Spinal cord (tissue), 10 donors: ENCODE results near the gene LRRC14B. TPM values are rescaled to one million over a fixed set of nuclear protein-coding genes. Genes with fewer than 3 reads are reported as not detected.
A peak's percentile ranks its signal among the peaks of the same experiment; 100 is the strongest.
"Not testable (repeated sequence)": the region's sequence is repeated elsewhere in the genome, so short reads cannot be mapped to it uniquely, and the experiment has no call there.

Experiments
- DNase-seq, 6 donors: peaks; one replicate each; pipeline versions ENCODE4 v3.0.0 to v3.0.0-alpha.2; 2013 to 2015; ENCODE audit warnings: low spot score in 6 of 6, low read depth in 4 of 6
- H3K27ac ChIP-seq: one replicate; pipeline ENCODE4 v1.5.1; 2013; ENCODE audit warnings: low read depth, low read length, control low read depth
- H3K27me3 ChIP-seq: one replicate; pipeline ENCODE4 v1.6.1; 2013; ENCODE audit warnings: low read length; ENCODE audit not compliant: control insufficient read depth, insufficient read depth
- H3K36me3 ChIP-seq: one replicate; pipeline ENCODE4 v1.6.1; 2013; ENCODE audit warnings: low read length; ENCODE audit not compliant: control insufficient read depth, insufficient read depth
- H3K4me1 ChIP-seq: one replicate; pipeline ENCODE4 v1.6.1; 2013; ENCODE audit warnings: low read length; ENCODE audit not compliant: control insufficient read depth, insufficient read depth
- H3K4me3 ChIP-seq: one replicate; pipeline ENCODE4 v1.5.1; 2013; ENCODE audit warnings: low read depth, low read length, control low read depth
- H3K9me3 ChIP-seq: one replicate; pipeline ENCODE4 v1.6.1; 2013; ENCODE audit warnings: low read length; ENCODE audit not compliant: control insufficient read depth, insufficient read depth
- WGBS: methylation state at CpG from one replicate; pipeline ENCODE4 v1.1.5; 2013; ENCODE audit warnings: missing lambda C conversion rate; ENCODE audit not compliant: insufficient coverage; 5-methylcytosine and 5-hydroxymethylcytosine counted together
- polyA plus RNA-seq, 2 donors: library from polyadenylated mRNA; unstranded; fragments of 120-200 nt; gene quantifications; one replicate each; pipeline ENCODE4 v1.2.1, GENCODE V29; 2013; ENCODE audit not compliant: insufficient read length in 2 of 2
- total RNA-seq, 2 donors: library from RNA; depleted of rRNA in 1 of 2; stranded (reverse); fragments of 120-200 nt in 1 of 2; fragments of >200 nt in 1 of 2; gene quantifications; one replicate each; pipeline versions ENCODE4 v1.2.3 to v1.2.4, GENCODE V29; 2013 to 2014
- donor health status: healthy.

The LRRC14B gene
- total and polyA plus RNA-seq, 4 donors = 0.39 to 2.7 (median 1.1) TPM

DNA sequence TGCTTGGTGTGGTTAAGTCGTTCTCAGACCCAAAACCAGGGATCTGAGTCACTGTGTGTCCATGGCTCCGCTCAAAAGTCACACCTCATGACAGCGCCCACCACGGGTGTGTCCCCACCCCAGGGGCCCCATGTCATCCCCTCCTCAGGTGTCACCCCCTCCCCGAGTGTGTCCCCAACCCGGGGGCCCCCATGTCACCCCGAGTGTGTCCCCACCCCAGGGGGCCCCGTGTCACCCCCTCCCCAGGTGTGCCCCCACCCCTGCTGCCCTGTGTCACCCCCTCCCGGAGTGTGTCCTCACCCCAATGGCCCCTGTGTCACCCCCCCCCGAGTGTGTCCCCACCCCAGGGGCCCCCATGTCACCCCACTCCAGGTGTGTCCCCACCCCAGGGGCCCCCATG is 5.1 kb downstream of the LRRC14B start:
- peaks cover 19% of the 10 kb centered on the region for H3K4me1 ChIP-seq
- no peaks in the 10 kb centered on the region for H3K9me3 ChIP-seq
- no peak overlapping the region for H3K4me3 ChIP-seq
- DNase-seq = no peak
- peaks cover 40% of the 10 kb centered on the region for H3K36me3 ChIP-seq
- H3K27me3 ChIP-seq = no peaks in the 10 kb centered on the region
- 83% methylated on average over 4 of the region's 10 CpGs for WGBS
- H3K27ac ChIP-seq = no peak overlapping the region

DNA sequence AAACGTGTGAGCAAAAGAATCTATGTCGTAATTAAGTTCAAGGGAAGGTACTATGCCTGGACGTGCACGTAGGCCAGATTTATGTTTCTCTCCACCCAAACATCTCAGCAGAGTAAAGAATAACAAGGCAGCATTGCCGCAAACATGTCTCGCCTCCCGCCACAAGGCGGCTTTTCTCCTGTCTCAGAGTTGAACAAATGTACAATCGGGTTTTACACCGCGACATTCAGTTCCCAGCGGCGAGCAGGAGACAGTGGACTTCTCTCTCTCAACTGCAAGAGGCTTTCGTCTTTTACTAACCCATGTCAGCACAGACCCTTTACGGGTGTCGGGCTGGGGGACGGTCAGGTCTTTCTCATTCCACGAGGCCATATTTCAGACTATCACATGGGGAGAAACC is 5.7 kb downstream of the LRRC14B start:
- not testable (repeated sequence) for H3K27ac ChIP-seq, H3K9me3 ChIP-seq, H3K4me3 ChIP-seq, H3K27me3 ChIP-seq
- DNase-seq = peak in 3 of 6 donors; percentile 44 to 89 (median 55)
- WGBS = 14% methylated on average over 14 of the region's 18 CpGs
- Histone ChIP-seq H3K4me1 (peaks cover 16% of the 10 kb centered on the region), H3K36me3 (peaks cover 38% of the 10 kb centered on the region)

DNA sequence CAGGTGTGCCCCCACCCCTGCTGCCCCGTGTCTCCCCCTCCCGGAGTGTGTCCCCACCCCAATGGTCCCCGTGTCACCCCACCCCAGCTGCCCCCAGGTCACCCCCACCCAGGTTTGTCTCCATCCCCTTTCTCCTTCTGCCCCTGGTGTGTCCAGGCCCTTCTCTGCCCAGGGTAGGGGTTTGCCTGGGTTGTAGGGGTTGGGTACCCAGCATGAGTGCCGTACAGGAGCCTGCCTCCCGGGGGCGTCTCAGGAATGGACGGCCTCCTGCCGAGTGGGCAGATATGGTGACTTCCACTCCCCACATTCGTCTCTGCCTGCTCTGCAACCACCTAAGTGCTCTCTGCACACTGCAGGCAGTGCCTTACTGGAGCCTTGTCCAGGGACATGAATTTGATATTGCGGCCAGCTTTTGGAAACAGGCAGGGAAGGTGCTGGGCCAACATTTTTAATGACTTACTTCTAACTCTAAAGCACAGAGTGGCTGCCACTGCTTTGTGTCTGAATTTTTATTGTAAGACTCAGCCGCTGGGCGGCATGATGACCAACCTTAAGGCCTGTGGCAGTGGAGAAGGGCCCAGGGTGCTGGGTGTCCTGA is 6.7 kb downstream of the LRRC14B start:
- DNase-seq = no peak
- H3K4me1 ChIP-seq = peaks cover 16% of the 10 kb centered on the region
- H3K9me3 ChIP-seq = no peaks in the 10 kb centered on the region
- H3K27me3 ChIP-seq = no peaks in the 10 kb centered on the region
- H3K36me3 ChIP-seq = peaks cover 41% of the 10 kb centered on the region
- H3K27ac ChIP-seq = no peak overlapping the region
- no peak overlapping the region for H3K4me3 ChIP-seq
- WGBS = 73% methylated on average over 7 of the region's 12 CpGs

DNA sequence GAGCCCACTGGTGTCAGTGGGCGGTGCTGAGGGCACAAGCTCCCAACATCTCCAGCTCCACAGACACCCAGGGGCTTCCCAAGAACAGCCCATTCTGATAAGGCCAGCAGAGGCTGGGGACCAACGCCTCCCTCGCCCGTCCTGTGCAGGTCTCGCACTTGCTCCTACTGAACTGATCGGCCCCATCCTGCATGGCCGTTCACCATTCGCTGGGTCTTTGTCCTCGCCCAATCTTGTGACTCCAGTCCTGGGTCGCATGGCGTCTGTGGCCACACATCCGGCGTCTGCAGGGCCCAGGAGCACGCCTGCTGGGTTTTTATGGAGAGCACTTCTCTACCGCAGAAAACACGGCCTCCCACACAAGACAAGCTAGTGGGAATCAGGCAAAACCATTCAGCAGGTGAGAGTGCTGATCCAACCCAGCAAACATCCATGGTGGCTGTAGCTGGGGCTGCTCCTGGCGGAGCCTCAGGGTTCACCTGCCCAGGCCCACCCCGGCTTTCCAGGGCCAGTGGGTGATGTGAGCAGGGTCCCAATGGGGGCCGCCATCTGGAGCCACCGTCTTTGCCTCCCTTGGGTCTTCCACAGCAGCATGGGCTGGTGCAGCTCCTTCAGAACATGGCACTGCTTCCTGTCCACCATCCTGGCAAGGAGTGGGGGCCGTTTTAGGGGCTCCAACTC is 7.4 kb downstream of the LRRC14B start:
- Histone ChIP-seq H3K4me3 (no peak overlapping the region), H3K4me1 (peaks cover 16% of the 10 kb centered on the region), H3K9me3 (no peaks in the 10 kb centered on the region), H3K36me3 (peaks cover 47% of the 10 kb centered on the region), H3K27me3 (no peaks in the 10 kb centered on the region), H3K27ac (no peak overlapping the region)
- WGBS = 96% methylated on average over 21 of the region's 21 CpGs
- no peak for DNase-seq

DNA sequence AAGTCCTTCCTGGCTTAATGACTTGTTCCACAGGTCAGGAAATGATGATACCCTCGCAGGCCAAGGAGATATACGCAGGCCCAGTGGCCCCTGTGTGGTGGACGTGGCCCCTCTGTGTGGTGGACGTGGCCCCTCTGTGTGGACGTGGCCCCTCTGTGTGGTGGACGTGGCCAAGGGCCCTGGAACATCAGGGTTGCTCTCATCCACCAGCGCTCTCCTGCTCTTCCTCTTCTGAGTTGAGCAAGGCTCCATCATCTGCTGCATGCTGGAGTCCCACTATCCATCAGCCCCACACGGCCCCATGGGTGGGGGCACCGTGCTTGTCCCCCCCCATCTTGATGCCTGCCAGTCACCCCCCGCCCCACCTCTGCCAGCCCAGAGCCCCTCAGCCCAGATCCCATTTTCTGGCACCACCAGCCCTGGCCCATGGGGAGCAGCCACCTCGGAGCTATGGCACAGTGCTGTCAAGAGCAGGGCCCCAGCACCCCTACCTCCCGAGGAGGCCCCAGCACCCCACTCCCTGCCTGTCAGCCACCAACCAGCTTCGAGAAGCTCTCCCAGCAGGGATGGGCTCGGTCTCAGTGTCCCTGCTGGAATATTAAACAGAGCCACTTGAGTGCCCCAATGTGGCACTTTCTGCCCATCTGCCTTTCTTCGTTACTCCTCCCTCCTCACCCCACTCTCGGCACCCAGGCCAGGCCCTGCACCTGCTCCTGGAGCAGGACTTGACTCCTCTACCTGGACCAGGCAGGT is 8.1 kb downstream of the LRRC14B start:
- Histone ChIP-seq H3K36me3 (peaks cover 54% of the 10 kb centered on the region), H3K4me3 (no peak overlapping the region), H3K27me3 (no peaks in the 10 kb centered on the region), H3K9me3 (no peaks in the 10 kb centered on the region), H3K4me1 (peaks cover 16% of the 10 kb centered on the region), H3K27ac (no peak overlapping the region)
- 89% methylated on average over 15 of the region's 16 CpGs for WGBS
- no peak for DNase-seq

DNA sequence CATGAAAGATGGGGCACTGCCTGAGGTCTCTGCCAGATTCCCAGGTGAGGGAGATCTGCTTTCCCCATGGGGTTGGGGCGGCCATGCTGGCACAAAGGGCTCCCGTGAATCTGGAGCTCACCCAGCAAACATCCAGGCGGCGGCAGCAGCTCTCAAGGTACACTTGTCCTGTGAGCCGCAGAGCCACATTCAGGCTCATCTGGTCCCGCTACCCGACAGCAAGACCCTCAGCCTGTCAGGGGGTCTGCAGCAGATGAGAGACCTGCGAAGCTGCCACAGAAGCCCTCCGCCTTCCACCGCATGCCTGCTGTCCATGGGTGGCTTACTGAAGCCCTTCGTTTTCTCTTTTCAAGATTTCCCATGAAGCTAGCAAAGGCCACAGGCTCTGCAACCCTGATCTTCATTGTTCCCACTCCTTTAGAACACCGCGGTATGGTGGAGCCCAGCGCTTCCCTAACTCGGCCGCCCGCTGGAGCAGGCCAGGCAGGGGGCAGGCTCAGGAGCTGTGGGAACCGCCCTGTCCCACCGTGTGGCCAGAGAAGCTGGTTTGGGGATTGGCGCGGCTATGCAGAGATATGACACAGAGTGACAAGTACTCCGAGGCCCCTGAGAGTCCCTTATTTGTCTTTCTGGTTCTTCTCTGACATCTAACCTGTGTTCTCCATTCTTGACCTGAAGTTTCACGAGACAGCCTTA is 8.8 kb downstream of the LRRC14B start:
- H3K9me3 ChIP-seq = no peaks in the 10 kb centered on the region
- H3K4me3 ChIP-seq = no peak overlapping the region
- no peak overlapping the region for H3K27ac ChIP-seq
- peaks cover 51% of the 10 kb centered on the region for H3K36me3 ChIP-seq
- no peaks in the 10 kb centered on the region for H3K27me3 ChIP-seq
- peaks cover 16% of the 10 kb centered on the region for H3K4me1 ChIP-seq
- no peak for DNase-seq
- WGBS = 65% methylated on average over 23 of the region's 23 CpGs

DNA sequence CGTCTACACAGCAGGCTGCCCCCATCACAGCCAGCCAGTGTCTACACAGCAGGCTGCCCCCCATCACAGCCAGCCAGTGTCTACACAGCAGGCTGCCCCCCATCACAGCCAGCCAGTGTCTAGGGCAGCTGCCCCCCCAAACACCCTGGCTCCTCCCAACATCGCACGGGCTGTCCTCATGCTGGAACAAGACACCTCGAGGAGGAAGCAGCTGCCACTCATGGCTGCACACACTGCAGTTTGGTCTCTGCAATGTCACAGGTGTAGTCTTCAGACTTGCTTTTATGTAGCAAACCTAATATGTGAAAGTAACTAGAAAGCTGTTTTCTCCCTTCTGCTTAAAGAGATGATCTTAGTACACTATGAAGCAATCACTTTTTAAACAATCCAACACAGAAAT is 9.7 kb downstream of the LRRC14B start:
- peak in 1 of 6 donors; percentile 3 for DNase-seq
- Histone ChIP-seq H3K9me3 (no peaks in the 10 kb centered on the region), H3K36me3 (peaks cover 56% of the 10 kb centered on the region), H3K27ac (no peak overlapping the region), H3K4me1 (peaks cover 16% of the 10 kb centered on the region), H3K27me3 (no peaks in the 10 kb centered on the region), H3K4me3 (no peak overlapping the region)
- WGBS = no CpG with 5 or more reads among the region's 4 CpGs

DNA sequence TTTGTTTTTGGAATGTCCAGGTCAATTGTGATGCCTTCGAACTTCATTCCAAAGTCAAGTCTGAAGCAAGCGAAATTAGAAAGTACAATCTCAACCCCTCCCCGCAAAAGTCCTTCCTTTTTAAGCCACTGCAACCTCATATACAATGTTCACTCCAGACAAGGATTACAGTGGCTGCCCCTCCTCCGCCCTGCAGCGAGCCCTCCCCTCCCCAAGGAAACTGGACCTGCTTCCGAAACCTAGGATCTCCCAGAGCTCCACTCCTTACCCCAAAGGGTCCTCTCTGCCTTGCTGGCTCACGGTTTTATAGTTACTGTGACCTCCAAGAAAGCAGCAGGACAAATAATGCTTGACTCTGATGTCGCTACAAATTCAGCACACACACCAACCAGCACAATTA is 10.4 kb downstream of the LRRC14B start:
- 84% methylated on average over 8 of the region's 8 CpGs for WGBS
- H3K27me3 ChIP-seq = no peaks in the 10 kb centered on the region
- peaks cover 60% of the 10 kb centered on the region for H3K36me3 ChIP-seq
- no peaks in the 10 kb centered on the region for H3K9me3 ChIP-seq
- no peak overlapping the region for H3K4me3 ChIP-seq
- no peak overlapping the region for H3K27ac ChIP-seq
- DNase-seq = no peak
- peaks cover 13% of the 10 kb centered on the region for H3K4me1 ChIP-seq

DNA sequence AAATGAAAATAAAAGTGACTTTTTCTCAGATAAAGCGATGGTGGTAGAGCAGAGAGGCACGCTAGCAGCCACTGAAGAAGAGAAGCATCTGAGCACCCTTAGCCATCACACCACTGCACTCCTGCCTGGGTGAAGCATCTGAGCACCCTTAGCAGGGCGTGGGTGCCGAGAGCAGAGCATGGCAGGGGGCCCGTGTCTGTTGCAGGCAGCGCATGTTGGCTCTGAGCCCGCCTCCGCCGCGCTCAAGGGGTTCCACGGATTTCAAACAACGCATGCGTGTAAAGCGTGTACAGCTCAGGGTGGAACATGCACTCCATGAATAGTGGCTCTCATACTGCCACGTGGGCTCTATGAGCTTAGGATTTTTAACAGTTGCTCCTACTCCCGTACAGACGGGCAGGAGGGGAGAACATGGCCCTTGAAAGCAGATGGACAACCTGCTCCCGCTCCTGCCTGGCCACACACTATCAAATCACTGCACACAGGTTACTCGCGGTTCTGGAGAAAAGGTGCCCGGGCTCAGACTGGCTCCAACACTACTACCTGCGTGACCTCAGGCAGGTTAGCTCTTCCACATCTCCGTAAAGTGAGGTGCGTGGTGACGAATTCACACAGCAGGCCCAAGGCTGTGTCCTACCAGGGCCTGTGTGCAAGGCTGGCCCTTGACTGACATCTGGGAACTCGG is 12.1 kb downstream of the LRRC14B start:
- H3K36me3 ChIP-seq = peaks cover 66% of the 10 kb centered on the region

More for the DNA sequence above, 12.1 kb downstream of the LRRC14B start:
- Histone ChIP-seq H3K27ac (no peak overlapping the region), H3K4me1 (peaks cover 5% of the 10 kb centered on the region), H3K9me3 (no peaks in the 10 kb centered on the region), H3K4me3 (no peak overlapping the region), H3K27me3 (no peaks in the 10 kb centered on the region)
- DNase-seq = no peak
- 95% methylated on average over 26 of the region's 26 CpGs for WGBS
